ENCODE data around the gene CD22.

DNA sequence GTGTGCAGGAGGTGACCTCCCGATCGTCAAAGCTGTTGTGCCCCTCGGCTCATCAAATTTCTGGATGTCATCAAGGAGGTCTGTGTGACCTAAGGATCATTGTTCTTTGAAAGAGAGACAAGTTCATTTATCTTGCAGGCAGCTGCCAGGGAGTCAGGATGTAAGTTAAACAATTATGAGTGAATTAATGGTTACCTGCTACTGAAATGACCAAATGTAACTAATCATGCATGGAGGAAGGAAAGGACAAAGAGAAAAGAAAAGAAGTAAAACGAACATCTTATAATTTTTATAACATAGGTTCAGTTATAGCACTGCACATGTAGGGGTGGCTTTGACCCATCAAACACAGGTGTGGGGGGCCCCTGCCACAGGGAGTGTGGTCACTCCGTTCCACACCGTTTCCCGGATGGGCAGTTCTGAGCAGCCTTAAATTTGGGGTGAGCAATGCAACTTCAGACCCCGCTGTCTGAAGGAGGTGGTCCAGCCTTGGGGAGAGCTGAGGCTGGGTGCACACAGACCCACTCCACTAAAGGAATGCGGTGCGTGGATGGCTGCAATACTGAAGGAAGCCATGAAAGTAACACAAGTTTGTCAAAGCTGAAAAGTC lies 5.3 kb downstream of the CD22 start:
- TF ChIP-seq CTCF (IDR thresholded peaks at IDR 0.05) (no peak), EP300 (IDR thresholded peaks at IDR 0.05) (no peak), POLR2AphosphoS5 (IDR thresholded peaks at IDR 0.05) (no peak), POLR2A (IDR thresholded peaks at IDR 0.05) (no peak)
